Fibroblast of the aortic adventitia (primary cell): ENCODE measurements around the gene RUNDC1. TPM values are rescaled to one million over a fixed set of nuclear protein-coding genes. Genes with fewer than 3 reads are reported as not detected.

ENCODE experiments used
- DNase-seq: peaks from one replicate; pipeline ENCODE4 v3.0.0-alpha.2; 2010; ENCODE audit warnings: low read depth
- H3K4me3 ChIP-seq: 2 replicates; pipeline ENCODE4 v1.5.1; 2011; ENCODE audit warnings: low read depth, mild to moderate bottlenecking, control low read depth, low read length, moderate library complexity
- CTCF ChIP-seq: IDR thresholded peaks from 2 replicates; pipeline ENCODE4 v1.5.1; 2011; ENCODE audit warnings: mild to moderate bottlenecking, low read length, control low read depth, inconsistent platforms; ENCODE audit not compliant: insufficient read depth
- total RNA-seq: library from RNA; depleted of rRNA; stranded (reverse); fragments of >200 nt; gene quantifications from 2 replicates; pipeline ENCODE4 v1.2.3, GENCODE V29; 2012; ENCODE audit warnings: low replicate concordance

RUNDC1 gene
- total RNA-seq, 1 donor, result 7.7 TPM

- no peak overlapping the region for H3K4me3 ChIP-seq
- peak; percentile 8 for DNase-seq
- no peak for TF ChIP-seq CTCF
Observed at GRCh38 chr17:43014020-43014648, 33.8 kb downstream of the RUNDC1 start.

- H3K4me3 ChIP-seq, result no peak overlapping the region
- DNase-seq, result peak; percentile 25
- TF ChIP-seq CTCF, result no peak
Observed at GRCh38 chr17:43014649-43015542, 34.5 kb downstream of the RUNDC1 start.

- no peak overlapping the region for H3K4me3 ChIP-seq
- DNase-seq, result peak; percentile 30
- no peak for TF ChIP-seq CTCF
Observed at GRCh38 chr17:43015579-43015978, 35.2 kb downstream of the RUNDC1 start.

DNA sequence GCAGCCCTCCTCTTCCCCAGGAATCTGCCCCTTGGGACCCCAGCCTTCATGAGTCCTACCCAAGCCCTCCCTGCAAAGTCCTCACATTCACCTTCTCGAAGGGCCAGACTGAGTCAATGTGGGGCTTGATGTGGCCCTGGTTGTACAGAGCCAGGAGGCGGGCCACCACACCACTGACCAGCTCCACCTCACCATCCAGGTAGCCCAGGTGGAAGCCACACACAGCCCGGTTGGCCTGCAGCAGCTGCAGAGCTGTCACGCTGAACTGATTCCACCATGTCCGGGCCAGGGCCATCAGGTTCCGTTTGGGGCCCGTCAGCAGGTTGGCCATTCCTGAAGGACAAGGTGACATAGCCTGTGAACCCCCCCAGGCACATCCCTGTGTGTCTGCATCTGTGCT is 35.9 kb downstream of the RUNDC1 start:
- no peak for TF ChIP-seq CTCF
- no peak for DNase-seq
- no peak overlapping the region for H3K4me3 ChIP-seq

DNA sequence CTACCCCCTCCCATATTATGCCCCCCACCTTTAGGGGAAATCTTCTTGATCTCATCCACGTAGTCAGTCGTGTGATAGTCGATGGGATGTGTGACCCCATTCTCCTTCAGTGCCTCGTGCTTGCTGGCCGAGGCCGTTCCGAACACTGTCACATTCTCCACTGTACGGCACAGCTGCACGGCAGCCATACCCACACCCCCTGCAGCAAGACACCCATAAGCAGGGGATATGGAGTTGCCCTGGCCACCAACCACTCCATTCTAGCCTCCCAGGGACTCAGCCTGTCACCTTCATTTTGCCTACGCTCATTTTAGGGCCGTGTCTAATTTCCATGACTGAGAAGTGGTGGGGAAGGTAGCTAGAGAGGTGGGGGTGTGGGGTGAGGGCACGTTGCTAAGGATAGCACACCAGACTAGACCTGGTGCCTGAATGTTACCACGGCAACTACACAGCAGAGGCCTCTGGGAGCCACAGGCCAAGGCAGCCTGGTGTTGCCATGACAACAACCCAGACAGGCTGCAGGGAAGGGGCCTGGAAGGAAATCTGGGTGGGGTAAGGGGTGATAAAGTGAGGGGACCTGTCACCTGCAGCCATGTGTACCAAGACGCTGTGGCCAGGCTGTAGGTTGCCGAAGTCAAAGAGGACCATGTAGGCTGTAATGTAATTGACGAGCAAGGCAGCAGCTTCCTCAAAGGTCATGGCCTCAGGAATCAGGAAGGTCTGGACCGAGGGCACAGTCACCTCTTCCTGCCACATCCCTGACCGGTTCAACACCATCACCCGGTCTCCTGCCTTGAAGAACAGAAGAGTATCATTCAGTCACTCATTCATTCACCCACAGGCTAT is 37.9 kb downstream of the RUNDC1 start:
- DNase-seq, result no peak
- peak overlapping the region; percentile 36 for H3K4me3 ChIP-seq
- TF ChIP-seq CTCF, result no peak

- no peak for TF ChIP-seq CTCF
- H3K4me3 ChIP-seq, result peak overlapping the region; percentile 36
- DNase-seq, result peak; percentile 35
Observed at GRCh38 chr17:43018932-43019331, 38.6 kb downstream of the RUNDC1 start.
